ENCODE results near the gene GPSM1. TPM values are rescaled to one million over a fixed set of nuclear protein-coding genes. Genes with fewer than 3 reads are reported as not detected.

GPSM1 gene
- total RNA-seq, 1 donor, result 48.5 TPM

GRCh38 chr9:136370037-136370436 is 42.7 kb downstream of the GPSM1 start:
- TF ChIP-seq, protein P1, sequence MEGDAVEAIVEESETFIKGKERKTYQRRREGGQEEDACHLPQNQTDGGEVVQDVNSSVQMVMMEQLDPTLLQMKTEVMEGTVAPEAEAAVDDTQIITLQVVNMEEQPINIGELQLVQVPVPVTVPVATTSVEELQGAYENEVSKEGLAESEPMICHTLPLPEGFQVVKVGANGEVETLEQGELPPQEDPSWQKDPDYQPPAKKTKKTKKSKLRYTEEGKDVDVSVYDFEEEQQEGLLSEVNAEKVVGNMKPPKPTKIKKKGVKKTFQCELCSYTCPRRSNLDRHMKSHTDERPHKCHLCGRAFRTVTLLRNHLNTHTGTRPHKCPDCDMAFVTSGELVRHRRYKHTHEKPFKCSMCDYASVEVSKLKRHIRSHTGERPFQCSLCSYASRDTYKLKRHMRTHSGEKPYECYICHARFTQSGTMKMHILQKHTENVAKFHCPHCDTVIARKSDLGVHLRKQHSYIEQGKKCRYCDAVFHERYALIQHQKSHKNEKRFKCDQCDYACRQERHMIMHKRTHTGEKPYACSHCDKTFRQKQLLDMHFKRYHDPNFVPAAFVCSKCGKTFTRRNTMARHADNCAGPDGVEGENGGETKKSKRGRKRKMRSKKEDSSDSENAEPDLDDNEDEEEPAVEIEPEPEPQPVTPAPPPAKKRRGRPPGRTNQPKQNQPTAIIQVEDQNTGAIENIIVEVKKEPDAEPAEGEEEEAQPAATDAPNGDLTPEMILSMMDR (IDR thresholded peaks at IDR 0.05; ENCODE audit: insufficient read depth, low read length), result no peak
- DNase-seq (ENCODE audit: low read depth), result no peak
- no peak overlapping the region for H3K4me3 ChIP-seq (ENCODE audit: low read depth, low read length)

GRCh38 chr9:136370687-136371532 is 43.6 kb downstream of the GPSM1 start:
- TF ChIP-seq, protein P1 (IDR thresholded peaks at IDR 0.05; ENCODE audit: insufficient read depth, low read length), result no peak
- H3K4me3 ChIP-seq (ENCODE audit: low read depth, low read length), result no peak overlapping the region
- DNase-seq (ENCODE audit: low read depth), result no peak

DNA sequence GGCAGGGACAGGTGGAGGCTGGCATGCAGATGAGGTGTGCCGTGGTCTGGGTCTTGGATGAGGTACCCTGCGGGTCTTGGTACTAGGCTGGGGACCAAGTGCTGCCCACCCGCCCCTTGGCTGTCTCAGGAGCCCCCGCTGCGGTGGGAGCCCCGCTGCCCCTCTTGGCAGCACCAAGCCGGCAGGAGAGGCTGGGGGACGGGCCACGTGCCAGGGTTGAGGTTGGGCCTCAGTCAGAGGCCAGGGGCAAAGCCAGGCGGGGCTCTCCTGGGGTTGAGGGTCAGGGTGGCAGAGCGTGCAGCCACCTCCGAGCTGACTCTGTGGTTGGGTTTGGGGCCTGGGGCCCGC is 44.2 kb downstream of the GPSM1 start:
- TF ChIP-seq, protein P1 (IDR thresholded peaks at IDR 0.05; ENCODE audit: insufficient read depth, low read length), result no peak
- no peak overlapping the region for H3K4me3 ChIP-seq (ENCODE audit: low read depth, low read length)
- no peak for DNase-seq (ENCODE audit: low read depth)

GRCh38 chr9:136372006-136372405 is 44.7 kb downstream of the GPSM1 start:
- TF ChIP-seq, protein P1 (IDR thresholded peaks at IDR 0.05; ENCODE audit: insufficient read depth, low read length), result no peak
- H3K4me3 ChIP-seq (ENCODE audit: low read depth, low read length), result no peak overlapping the region
- DNase-seq (ENCODE audit: low read depth), result no peak

DNA sequence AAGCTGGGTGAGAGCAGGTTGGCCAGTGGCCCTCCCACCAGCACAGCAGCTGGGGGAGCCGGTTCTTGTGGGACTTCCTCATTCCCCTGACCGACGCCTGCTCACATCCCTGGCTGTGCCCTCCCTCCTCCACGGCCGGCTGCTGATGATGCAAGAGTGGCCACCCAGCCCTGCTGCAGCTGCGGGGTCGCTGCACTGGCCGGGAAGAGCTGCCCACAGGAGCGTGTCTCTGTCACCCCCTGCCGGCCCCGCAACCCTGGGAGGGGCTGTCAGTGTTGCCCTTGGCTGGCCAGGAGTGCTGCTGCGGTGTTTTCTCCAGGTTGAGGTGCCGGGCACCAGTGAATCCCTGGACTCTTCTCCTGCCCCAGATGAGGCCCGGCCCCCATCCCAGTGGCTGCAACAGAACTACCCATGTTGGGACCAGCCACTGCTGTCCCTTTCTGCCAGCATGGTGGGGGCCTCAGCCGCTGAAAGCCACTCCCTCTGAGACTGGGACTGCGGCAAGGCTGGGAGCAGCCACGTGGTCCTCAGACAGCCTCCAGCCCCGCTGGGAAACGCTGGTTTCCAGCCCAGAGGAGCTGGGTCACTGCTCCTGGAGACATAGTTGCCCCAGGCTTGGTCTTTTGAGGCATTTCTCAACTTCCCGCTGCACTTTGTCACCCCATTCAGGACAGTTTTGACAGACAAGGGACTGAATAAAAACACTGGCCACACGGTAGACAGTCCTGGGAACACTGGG is 45.4 kb downstream of the GPSM1 start:
- TF ChIP-seq, protein P1 (IDR thresholded peaks at IDR 0.05; ENCODE audit: insufficient read depth, low read length), result peak; percentile 16
- H3K4me3 ChIP-seq (ENCODE audit: low read depth, low read length), result peak overlapping the region; percentile 9
- DNase-seq (ENCODE audit: low read depth), result peak; percentile 67

DNA sequence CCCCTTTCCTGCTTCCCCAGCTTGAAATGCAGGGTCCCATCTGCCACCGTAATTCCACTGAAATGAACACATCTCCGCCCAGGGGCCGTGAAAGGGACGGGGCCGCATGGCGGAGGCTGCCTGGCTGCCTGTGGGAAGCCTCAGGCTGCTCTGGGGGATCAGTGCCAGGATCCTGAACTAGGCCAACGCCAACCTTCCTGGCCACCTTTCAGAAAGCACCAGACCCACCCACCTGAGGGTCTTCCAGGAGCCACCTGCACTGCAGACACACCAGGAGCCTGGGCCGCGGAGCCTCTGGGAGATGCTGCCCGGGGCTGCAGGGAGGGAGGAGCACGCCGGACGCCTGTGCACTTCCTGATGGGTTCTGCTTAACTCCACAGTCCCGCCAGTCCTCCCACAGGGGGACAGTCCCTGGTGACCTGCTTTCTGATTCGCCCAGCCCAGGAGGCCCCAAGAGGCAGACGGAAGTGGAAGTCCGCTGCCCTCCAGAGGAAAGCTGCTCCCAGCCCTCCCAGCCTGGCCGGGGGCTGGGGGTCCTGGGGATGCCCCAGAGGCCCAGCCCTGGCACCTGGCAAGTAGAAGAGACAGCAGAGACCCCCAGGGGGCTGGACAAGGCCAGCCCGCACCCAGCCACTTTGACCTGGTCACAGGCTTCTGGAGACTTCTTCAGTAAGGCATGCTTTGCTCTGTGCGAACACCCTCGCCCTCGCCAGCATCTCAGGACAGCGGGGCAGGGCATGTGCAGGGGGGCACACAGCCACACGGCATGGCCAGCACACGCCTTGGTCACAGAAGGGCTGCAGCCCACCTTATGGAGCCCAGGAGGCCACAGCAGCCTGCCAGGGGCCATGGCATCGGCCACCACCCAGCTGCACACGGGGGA is 46.2 kb downstream of the GPSM1 start, which contains the start of gene CARD9:
TSS of gene CARD9 (minus strand) at position 370 of the 883 bp plus-strand sequence. CDS start 1,591 bp downstream, outside the sequence.
- peak within 1 kb of the TSS; percentile 9 for H3K4me3 ChIP-seq (ENCODE audit: low read depth, low read length)
- TF ChIP-seq, protein P1 (IDR thresholded peaks at IDR 0.05; ENCODE audit: insufficient read depth, low read length), result no peak
- no peak for DNase-seq (ENCODE audit: low read depth)
